Chondrocyte (in vitro differentiated cells): Measurements from ENCODE around the gene NFATC4. TPM values are rescaled to one million over a fixed set of nuclear protein-coding genes. Genes with fewer than 3 reads are reported as not detected.

Experiments used
- DNase-seq: peaks from one replicate; pipeline ENCODE4 v3.0.0; 2021; ENCODE audit warnings: mixed read lengths, low spot score
- H3K27ac Mint-ChIP-seq: one replicate; pipeline ENCODE4 v1.8.0; 2021; ENCODE audit warnings: mild to moderate bottlenecking, moderate library complexity, mixed read lengths; ENCODE audit not compliant: unreplicated experiment
- H3K27me3 Mint-ChIP-seq: 2 replicates; pipeline ENCODE4 v1.8.0; 2021; ENCODE audit warnings: low read depth, mixed read lengths
- H3K36me3 Mint-ChIP-seq: 2 replicates; pipeline ENCODE4 v1.8.0; 2021; ENCODE audit warnings: low read depth, mixed read lengths
- H3K4me1 Mint-ChIP-seq: 2 replicates; pipeline ENCODE4 v1.8.0; 2021; ENCODE audit warnings: low read depth, mild to moderate bottlenecking, mixed read lengths
- H3K4me3 Mint-ChIP-seq: one replicate; pipeline ENCODE4 v1.8.0; 2021; ENCODE audit warnings: mild to moderate bottlenecking, moderate library complexity, mixed read lengths; ENCODE audit not compliant: unreplicated experiment
- H3K9me3 Mint-ChIP-seq: 2 replicates; pipeline ENCODE4 v1.8.0; 2021; ENCODE audit warnings: low read depth, mixed read lengths
- CTCF ChIP-seq: fragments of 200-600 bp; sonication (generic); IDR thresholded peaks from 2 replicates; pipeline ENCODE4 v1.5.0; 2021; ENCODE audit warnings: antibody characterized with exemption, mild to moderate bottlenecking, moderate library complexity
- total RNA-seq: library from RNA; stranded (reverse); gene quantifications from 3 replicates; pipeline ENCODE4 v1.2.1, GENCODE V29; 2021

Gene NFATC4
- total RNA-seq, 1 donor from 2014 or later: 97.7 TPM

- Mint-ChIP-seq H3K27ac (no peak overlapping the region), H3K27me3 (no peaks in the 10 kb centered on the region), H3K4me3 (no peak overlapping the region), H3K4me1 (peaks cover 3% of the 10 kb centered on the region), H3K9me3 (no peaks in the 10 kb centered on the region), H3K36me3 (peaks cover 23% of the 10 kb centered on the region)
- no peak for TF ChIP-seq CTCF
- DNase-seq: no peak
Observed at GRCh38 chr14:24409192-24409591, 41.2 kb downstream of the NFATC4 start.

GRCh38 chr14:24409956-24410355 lies 42.0 kb downstream of the NFATC4 start:
- Mint-ChIP-seq H3K27me3 (no peaks in the 10 kb centered on the region), H3K4me3 (no peak overlapping the region), H3K36me3 (peaks cover 28% of the 10 kb centered on the region), H3K27ac (no peak overlapping the region), H3K9me3 (no peaks in the 10 kb centered on the region), H3K4me1 (no peaks in the 10 kb centered on the region)
- no peak for DNase-seq
- TF ChIP-seq CTCF: no peak

GRCh38 chr14:24411443-24412389 lies 43.7 kb downstream of the NFATC4 start:
- H3K27me3 Mint-ChIP-seq: no peaks in the 10 kb centered on the region
- H3K9me3 Mint-ChIP-seq: no peaks in the 10 kb centered on the region
- peak; percentile 81 for TF ChIP-seq CTCF
- H3K4me3 Mint-ChIP-seq: no peak overlapping the region
- DNase-seq: no peak
- H3K36me3 Mint-ChIP-seq: peaks cover 28% of the 10 kb centered on the region
- H3K4me1 Mint-ChIP-seq: no peaks in the 10 kb centered on the region
- no peak overlapping the region for H3K27ac Mint-ChIP-seq

- Mint-ChIP-seq H3K27ac (no peak overlapping the region), H3K36me3 (peaks cover 28% of the 10 kb centered on the region), H3K27me3 (no peaks in the 10 kb centered on the region), H3K4me3 (no peak overlapping the region), H3K9me3 (no peaks in the 10 kb centered on the region), H3K4me1 (no peaks in the 10 kb centered on the region)
- TF ChIP-seq CTCF: no peak
- DNase-seq: no peak
Observed at GRCh38 chr14:24414077-24414476, 46.1 kb downstream of the NFATC4 start.

- no peak for DNase-seq
Observed at GRCh38 chr14:24414732-24415420, 46.9 kb downstream of the NFATC4 start.

More at GRCh38 chr14:24414732-24415420, 46.9 kb downstream of the NFATC4 start:
- no peaks in the 10 kb centered on the region for H3K9me3 Mint-ChIP-seq
- no peak overlapping the region for H3K27ac Mint-ChIP-seq
- H3K4me1 Mint-ChIP-seq: no peaks in the 10 kb centered on the region
- H3K36me3 Mint-ChIP-seq: peaks cover 28% of the 10 kb centered on the region
- no peak for TF ChIP-seq CTCF
- H3K27me3 Mint-ChIP-seq: no peaks in the 10 kb centered on the region
- H3K4me3 Mint-ChIP-seq: no peak overlapping the region
